T1000 (cell line): Measurements from ENCODE around the gene RBM15B.
"Not testable (repeated sequence)": the region's sequence is repeated elsewhere in the genome, so short reads cannot be mapped to it uniquely, and the experiment has no call there.

Experiments
- DNase-seq: peaks from one replicate; lab custom pipeline; 2025; ENCODE audit warnings: mixed read lengths; lab: John Stamatoyannopoulos, UW

Gene RBM15B

DNA sequence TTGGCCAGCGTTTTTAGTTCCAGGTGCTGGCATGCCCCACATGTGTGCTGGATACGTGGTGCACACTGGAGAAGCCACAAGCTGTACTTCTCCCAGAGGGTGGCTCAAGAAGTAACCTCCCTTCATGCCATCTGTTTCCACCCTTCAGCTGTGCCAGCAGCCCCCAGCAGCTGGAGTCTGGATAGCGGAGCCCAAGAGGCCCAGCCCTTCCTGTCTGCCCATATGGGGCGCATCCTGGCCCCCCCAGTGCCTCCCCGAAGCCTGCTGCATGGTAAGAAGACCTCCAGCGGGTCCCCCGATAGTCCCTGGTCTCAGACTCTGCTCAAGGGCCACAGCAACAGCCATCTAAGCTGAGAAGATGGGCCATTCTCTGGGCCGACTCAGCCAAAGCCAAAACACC lies 11.8 kb upstream of the RBM15B start:
- DNase-seq: no peak

DNA sequence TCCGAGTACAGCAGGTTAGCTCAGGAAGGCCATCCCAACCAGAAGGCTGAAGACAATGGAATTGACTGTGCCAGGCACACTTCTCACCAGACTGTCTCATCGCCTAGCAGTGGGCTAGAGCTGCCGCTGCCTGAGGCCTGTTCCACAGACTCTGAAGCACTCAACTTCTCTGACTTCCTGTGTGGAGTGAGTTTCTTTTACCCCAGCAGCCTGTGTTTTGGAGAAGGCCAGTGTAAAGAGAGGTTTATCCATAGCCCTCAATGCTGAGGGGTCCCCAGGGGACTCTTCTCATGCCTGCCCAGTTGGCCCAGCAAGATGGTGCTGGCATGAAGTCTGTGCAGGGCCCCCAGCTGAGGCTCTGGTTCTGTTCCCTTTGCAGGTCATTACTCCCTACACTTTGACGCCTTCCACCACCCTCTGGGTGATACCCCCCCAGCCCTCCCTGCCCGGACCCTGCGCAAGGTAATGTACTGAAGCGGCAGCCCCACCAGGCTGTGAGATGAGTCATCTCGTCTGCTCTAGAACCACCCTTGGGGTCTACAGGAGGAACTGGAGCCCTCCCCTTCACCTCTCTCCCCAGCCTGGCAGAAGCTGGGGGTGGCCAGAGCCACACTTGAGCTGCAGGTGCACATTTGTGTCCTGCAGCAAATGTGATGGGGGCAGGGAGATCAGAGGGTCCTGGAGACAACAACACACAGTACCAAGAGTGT lies 11.2 kb upstream of the RBM15B start:
- no peak for DNase-seq

GRCh38 chr3:51380601-51381332 lies 10.3 kb upstream of the RBM15B start:
- no peak for DNase-seq

GRCh38 chr3:51381333-51381705 lies 9.8 kb upstream of the RBM15B start:
- no peak for DNase-seq

DNA sequence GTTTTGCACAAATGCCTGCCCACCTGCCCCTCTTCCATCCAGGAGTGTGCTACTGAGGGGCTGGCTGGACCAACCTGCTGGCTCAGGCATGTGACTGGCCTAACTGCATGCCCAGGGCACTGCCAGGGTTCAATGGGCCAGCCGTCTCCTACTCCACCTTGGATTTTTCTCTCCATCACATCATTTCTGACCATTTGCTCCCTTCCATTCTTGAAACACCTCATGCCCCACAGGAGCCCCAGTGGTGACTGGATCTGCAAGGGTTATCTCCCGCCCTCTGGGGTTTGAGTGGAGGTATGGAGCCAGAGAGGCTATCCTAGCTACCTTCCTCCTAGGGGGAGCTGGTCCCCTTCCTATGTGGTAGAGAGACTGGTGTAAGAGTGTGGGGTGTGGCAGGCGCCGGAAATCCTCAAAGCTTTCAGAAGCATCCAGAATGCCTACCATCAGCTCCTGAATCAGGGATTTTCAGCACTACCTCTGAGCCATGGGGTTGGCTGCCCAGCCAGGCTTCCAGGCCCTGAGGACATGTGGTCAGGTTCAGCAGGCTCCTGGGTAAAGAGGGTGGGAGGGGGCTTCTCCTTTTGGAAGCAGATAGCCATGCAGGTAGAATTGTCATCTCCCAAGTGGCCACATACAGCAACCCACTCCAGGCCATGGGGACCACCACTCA lies 8.9 kb upstream of the RBM15B start:
- DNase-seq: no peak

DNA sequence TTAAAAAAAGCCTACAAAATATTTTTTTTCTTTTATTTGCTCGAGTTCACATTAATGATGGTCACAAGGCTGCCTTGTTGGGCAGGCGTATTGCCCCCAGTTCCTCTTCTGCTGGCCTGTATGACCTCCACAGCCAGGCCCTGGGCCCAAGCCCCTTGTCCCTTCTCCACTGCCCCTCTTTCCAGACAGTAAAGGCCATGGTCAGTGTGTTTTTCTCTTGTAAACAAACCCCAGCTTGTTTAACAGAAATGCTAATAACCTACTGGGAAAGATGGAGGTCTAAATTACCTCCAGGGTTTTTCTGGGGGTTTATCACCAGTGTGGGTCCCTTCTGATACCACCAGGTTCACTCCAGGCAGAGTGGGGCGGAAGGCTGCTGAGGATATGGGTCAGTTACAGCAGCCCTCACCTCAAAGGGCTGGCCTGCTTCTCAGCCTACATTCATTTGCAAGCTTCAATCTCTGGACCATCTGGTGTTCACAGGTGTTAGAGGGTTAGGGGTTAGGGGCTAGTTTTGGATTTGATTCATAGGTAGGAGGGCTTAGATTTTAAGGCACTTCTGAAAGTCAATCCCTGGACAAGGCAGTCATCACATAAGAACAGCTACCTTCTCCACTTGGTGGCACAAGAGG lies 8.0 kb upstream of the RBM15B start:
- DNase-seq: no peak

GRCh38 chr3:51384055-51384725 lies 6.9 kb upstream of the RBM15B start:
- no peak for DNase-seq

DNA sequence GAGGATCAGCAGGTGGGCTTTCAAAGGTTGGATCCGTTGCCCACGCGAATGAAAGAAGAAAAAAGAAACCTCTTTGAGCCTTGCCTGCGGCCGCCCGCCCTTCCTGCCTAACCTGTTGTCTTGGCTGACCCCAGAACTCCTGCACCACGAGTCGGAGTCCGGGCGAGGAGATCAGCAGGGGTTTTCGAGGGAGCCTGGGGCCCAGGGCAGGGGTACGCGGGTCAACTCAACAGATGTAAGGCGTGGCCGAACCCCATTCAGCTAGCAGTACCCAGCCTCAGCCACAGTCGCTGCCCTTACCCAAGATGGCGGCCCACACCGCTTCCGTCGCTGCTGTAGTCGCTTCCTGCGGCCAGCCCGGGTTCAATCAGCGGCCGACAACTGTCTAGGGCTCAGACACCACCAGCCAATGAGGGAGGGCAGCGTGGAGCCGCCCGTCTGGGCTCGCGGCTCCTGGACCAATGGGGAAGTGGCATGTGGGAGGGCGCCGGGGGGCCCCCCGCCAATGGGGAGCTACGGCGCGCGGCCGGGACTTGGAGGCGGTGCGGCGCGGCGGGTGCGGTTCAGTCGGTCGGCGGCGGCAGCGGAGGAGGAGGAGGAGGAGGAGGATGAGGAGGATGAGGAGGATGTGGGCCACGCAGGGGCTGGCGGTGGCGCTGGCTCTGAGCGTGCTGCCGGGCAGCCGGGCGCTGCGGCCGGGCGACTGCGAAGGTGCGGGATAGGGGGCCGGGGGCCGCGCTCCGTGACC lies 6.2 kb upstream of the RBM15B start, which contains the start of gene MANF:
TSS of gene MANF (plus strand) at position 566 of the 748 bp plus-strand sequence. CDS start at position 618, 52 bp downstream.
- DNase-seq: peak; percentile 96

GRCh38 chr3:51385621-51386091 lies 5.4 kb upstream of the RBM15B start:
- DNase-seq: no peak

DNA sequence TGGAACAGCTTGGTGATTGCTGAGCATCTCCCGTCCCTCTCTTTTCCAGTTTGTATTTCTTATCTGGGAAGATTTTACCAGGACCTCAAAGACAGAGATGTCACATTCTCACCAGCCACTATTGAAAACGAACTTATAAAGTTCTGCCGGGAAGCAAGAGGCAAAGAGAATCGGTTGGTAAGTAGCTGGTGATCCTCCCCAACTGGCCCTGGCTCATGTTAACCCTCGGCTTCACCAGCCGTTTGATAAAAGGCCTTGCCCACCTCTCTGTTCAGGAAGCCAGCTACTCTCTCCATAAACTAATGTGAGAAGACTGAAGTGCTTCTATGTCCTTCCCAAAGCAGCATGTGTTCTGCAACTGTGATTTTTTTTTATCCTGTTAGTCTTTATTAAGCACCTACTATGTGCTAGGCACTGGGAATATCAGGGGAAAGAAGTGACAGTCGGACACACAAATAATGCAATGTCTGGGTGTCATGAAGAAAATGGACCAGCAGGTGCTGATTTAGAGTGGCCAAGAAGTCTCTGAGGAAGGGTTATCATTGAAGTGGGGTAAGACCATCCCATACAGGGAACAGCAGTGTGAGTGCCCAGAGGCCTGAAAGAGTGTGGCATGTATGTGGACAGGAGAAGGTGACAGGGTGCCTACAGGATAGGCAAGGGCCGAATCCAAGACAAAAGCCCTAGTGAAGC lies 4.8 kb upstream of the RBM15B start:
- no peak for DNase-seq

DNA sequence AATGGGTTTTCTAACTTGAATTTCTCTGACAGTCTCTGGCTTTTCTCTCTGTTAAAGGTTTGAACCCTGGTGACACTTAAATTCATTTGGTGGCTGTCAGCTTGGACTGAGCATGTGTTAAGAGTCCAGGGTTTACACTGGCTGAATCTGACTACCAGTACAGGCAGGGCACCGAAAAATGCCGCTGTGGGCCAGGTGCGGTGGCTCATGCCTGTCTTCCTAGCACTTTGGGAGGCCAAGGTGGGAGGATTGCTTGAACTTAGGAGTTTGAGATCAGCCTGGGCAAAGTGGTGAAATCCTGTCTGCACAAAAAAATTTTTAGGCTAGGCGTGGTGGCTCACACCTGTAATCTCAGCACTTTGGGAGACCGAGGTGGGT lies 4.2 kb upstream of the RBM15B start:
- DNase-seq: no peak

GRCh38 chr3:51387281-51387680 lies 3.8 kb upstream of the RBM15B start:
- not testable (repeated sequence) for DNase-seq

- no peak for DNase-seq
These were observed 2.6 kb upstream of the RBM15B start for GRCh38 chr3:51388286-51389029.

DNA sequence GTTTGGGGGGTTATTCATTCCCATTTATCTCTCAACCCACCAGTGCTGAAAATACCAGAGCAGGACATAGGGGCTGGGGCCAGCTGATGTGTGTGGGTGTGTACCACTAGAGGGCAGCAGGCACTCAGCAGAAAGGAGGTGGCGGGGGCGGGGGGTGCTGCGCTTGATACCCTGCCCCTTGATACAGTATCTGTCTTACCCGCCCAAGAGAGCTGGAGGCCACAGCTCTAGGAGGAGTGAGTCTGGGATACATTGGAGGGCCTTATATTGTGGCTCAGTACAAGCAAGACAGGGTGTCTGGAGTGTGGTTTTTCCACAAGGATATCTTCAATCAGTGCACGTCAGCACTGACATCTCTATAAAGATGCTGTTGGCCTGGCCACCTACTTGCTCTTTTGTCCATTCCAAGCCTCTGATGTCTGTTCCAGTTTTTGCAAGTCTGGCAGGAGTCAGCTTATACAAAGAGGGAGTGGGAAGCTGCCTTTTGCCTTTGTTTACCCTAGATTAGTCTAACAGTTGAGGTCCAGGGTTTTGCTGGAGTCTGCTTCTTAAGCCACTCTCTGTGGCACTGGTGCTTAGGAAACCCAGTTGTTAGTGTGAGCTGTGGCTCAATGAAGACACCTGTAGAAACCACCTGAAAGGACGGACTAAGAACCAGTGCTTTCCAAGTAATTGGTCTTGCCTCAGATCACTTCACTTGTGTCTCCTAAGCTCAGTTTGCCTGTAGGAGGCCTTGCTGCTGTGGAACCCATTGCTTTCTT lies 1.5 kb upstream of the RBM15B start:
- DNase-seq: peak; percentile 24

GRCh38 chr3:51390246-51391074 lies 625 bp upstream of the RBM15B start:
- no peak for DNase-seq

DNA sequence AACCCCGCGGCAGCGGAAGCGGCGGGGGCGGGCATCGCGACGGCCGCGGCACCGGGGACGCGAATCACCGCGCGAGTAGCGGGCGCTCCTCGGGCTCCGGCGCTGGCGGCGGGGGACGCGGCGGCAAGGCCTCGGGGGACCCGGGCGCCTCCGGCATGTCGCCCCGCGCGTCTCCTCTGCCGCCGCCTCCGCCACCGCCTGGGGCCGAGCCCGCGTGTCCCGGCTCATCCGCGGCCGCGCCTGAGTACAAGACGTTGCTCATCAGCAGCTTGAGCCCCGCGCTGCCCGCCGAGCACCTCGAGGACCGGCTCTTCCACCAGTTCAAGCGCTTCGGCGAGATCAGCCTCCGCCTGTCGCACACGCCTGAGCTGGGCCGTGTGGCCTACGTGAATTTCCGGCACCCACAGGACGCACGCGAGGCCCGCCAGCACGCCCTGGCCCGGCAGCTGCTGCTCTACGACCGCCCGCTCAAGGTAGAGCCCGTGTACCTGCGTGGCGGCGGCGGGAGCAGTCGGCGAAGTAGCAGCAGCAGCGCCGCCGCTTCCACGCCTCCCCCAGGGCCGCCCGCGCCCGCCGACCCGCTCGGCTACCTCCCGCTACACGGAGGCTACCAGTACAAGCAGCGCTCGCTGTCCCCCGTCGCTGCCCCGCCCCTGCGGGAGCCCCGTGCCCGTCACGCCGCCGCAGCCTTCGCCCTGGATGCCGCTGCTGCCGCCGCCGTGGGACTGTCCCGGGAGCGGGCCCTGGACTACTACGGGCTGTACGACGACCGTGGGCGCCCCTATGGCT lies 675 bp downstream of the RBM15B start:
- DNase-seq: no peak
